Trophoblast cell (in vitro differentiated cells and primary cell): Measurements from ENCODE around the gene PPP2R5E.

Experiments used
- DNase-seq, 2 donors: peaks; one replicate each; pipeline ENCODE4 v3.0.0-alpha.2; 2016
- H2AFZ ChIP-seq: 2 replicates; pipeline ENCODE4 v1.6.1; 2013; ENCODE audit warnings: low read length, moderate library complexity, mild to moderate bottlenecking; ENCODE audit not compliant: insufficient read depth, poor library complexity
- H2AK5ac ChIP-seq: 2 replicates; pipeline ENCODE4 v1.6.1; 2013; ENCODE audit warnings: mild to moderate bottlenecking, low read length
- H2BK120ac ChIP-seq: 2 replicates; pipeline ENCODE4 v1.6.1; 2013; ENCODE audit warnings: low read length, mild to moderate bottlenecking, moderate library complexity; ENCODE audit not compliant: insufficient read depth, poor library complexity
- H2BK12ac ChIP-seq: 2 replicates; pipeline ENCODE4 v1.6.1; 2013; ENCODE audit warnings: mild to moderate bottlenecking, low read length, moderate library complexity
- H2BK5ac ChIP-seq: 2 replicates; pipeline ENCODE4 v1.6.1; 2013; ENCODE audit warnings: low read length, low read depth, moderate library complexity, mild to moderate bottlenecking; ENCODE audit not compliant: poor library complexity
- H3K14ac ChIP-seq: 2 replicates; pipeline ENCODE4 v1.6.1; 2013; ENCODE audit warnings: mild to moderate bottlenecking, low read length
- H3K18ac ChIP-seq: 2 replicates; pipeline ENCODE4 v1.6.1; 2013; ENCODE audit warnings: mild to moderate bottlenecking, low read length
- H3K23ac ChIP-seq: 2 replicates; pipeline ENCODE4 v1.6.1; 2013; ENCODE audit warnings: low read length
- H3K27ac ChIP-seq: 2 replicates; pipeline ENCODE4 v1.5.1; 2013; ENCODE audit warnings: low read depth, mild to moderate bottlenecking, inconsistent platforms, low read length, moderate library complexity
- H3K27me3 ChIP-seq: 2 replicates; pipeline ENCODE4 v1.6.1; 2013; ENCODE audit warnings: inconsistent platforms, mild to moderate bottlenecking, low read length, moderate library complexity; ENCODE audit not compliant: insufficient read depth
- H3K36me3 ChIP-seq, 2 experiments: 1 replicate in 1 of 2; 2 replicates in 1 of 2; pipeline ENCODE4 v1.6.1; 2013; ENCODE audit warnings: low read length in 2 of 2, mild to moderate bottlenecking in 2 of 2, moderate library complexity in 1 of 2; ENCODE audit not compliant: insufficient read depth in 2 of 2, control insufficient read depth in 1 of 2
- H3K4ac ChIP-seq: 2 replicates; pipeline ENCODE4 v1.6.1; 2013; ENCODE audit warnings: low read depth, mild to moderate bottlenecking, low read length, moderate library complexity
- H3K4me1 ChIP-seq, 2 experiments: 1 replicate in 1 of 2; 2 replicates in 1 of 2; pipeline ENCODE4 v1.6.1; 2013; ENCODE audit warnings: low read length in 2 of 2, mild to moderate bottlenecking in 2 of 2, moderate library complexity in 1 of 2; ENCODE audit not compliant: insufficient read depth in 2 of 2, control insufficient read depth in 1 of 2
- H3K4me2 ChIP-seq: 2 replicates; pipeline ENCODE4 v1.6.1; 2013; ENCODE audit warnings: inconsistent platforms, mild to moderate bottlenecking, low read length, moderate library complexity
- H3K4me3 ChIP-seq: 2 replicates; pipeline ENCODE4 v1.5.1; 2013; ENCODE audit warnings: mild to moderate bottlenecking, low read depth, low read length, inconsistent platforms
- H3K79me1 ChIP-seq: one replicate; pipeline ENCODE4 v1.6.1; 2013; ENCODE audit warnings: low read length
- H3K79me2 ChIP-seq: 2 replicates; pipeline ENCODE4 v1.6.1; 2013; ENCODE audit warnings: low read length, mild to moderate bottlenecking; ENCODE audit not compliant: control insufficient read depth, insufficient read depth, poor library complexity
- H3K9ac ChIP-seq: 2 replicates; pipeline ENCODE4 v1.6.1; 2013; ENCODE audit warnings: mild to moderate bottlenecking, low read length
- H3K9me3 ChIP-seq: 2 replicates; pipeline ENCODE4 v1.6.1; 2013; ENCODE audit warnings: low read depth, mild to moderate bottlenecking, control low read depth, inconsistent platforms, low read length; ENCODE audit not compliant: insufficient read depth
- H4K12ac ChIP-seq: 2 replicates; pipeline ENCODE4 v1.6.1; 2013; ENCODE audit warnings: low read depth, mild to moderate bottlenecking, low read length, moderate library complexity
- H4K8ac ChIP-seq: 2 replicates; pipeline ENCODE4 v1.6.1; 2013; ENCODE audit warnings: low read depth, mild to moderate bottlenecking, low read length, moderate library complexity
- H4K91ac ChIP-seq: one replicate; pipeline ENCODE4 v1.6.1; 2013; ENCODE audit warnings: low read depth, mild to moderate bottlenecking, low read length, moderate library complexity
- WGBS: extraction: QIAGEN DNeasy Blood & Tissue Kit; methylation state at CpG from one replicate; pipeline ENCODE4 v1.1.7; 2013; ENCODE audit warnings: missing lambda C conversion rate; ENCODE audit not compliant: insufficient read length, insufficient coverage; ENCODE audit errors: extremely low coverage; 5-methylcytosine and 5-hydroxymethylcytosine counted together

Gene PPP2R5E

GRCh38 chr14:63444588-63444987 is 98.6 kb downstream of the PPP2R5E start:
- Histone ChIP-seq H3K23ac (no peak overlapping the region), H4K91ac (no peak overlapping the region), H4K8ac (no peak overlapping the region), H3K4me2 (no peak overlapping the region), H3K79me1 (no peaks in the 10 kb centered on the region), H2AK5ac (no peak overlapping the region), H3K18ac (no peak overlapping the region), H2BK5ac (no peak overlapping the region), H3K27me3 (no peaks in the 10 kb centered on the region), H2AFZ (no peak overlapping the region), H4K12ac (no peak overlapping the region), H3K14ac (no peak overlapping the region), H3K9ac (no peak overlapping the region), H3K36me3 (no peaks in the 10 kb centered on the region), H3K79me2 (peaks cover 3% of the 10 kb centered on the region), H3K9me3 (no peaks in the 10 kb centered on the region), H2BK12ac (no peak overlapping the region), H2BK120ac (no peak overlapping the region), H3K27ac (no peak overlapping the region), H3K4ac (no peak overlapping the region), H3K4me1 (peaks cover 3 to 4% of the 10 kb centered on the region in 2 experiments), H3K4me3 (no peak overlapping the region)
- DNase-seq: no peak
- no CpG with 5 or more reads among the region's 1 CpG for WGBS

- no peak overlapping the region for H2BK120ac ChIP-seq
- no peak overlapping the region for H4K8ac ChIP-seq
- no peaks in the 10 kb centered on the region for H3K36me3 ChIP-seq
- H3K9me3 ChIP-seq: no peaks in the 10 kb centered on the region
- H4K12ac ChIP-seq: no peak overlapping the region
- H3K27ac ChIP-seq: no peak overlapping the region
- no peak overlapping the region for H3K18ac ChIP-seq
- H3K14ac ChIP-seq: no peak overlapping the region
- peaks cover 3 to 4% of the 10 kb centered on the region in 2 experiments for H3K4me1 ChIP-seq
- H3K4ac ChIP-seq: peak overlapping the region; percentile 1
- no peak for DNase-seq
- H3K79me2 ChIP-seq: peaks cover 3% of the 10 kb centered on the region
- no peaks in the 10 kb centered on the region for H3K79me1 ChIP-seq
- no peak overlapping the region for H3K4me3 ChIP-seq
- H3K9ac ChIP-seq: no peak overlapping the region
- H3K27me3 ChIP-seq: no peaks in the 10 kb centered on the region
- H3K23ac ChIP-seq: no peak overlapping the region
- WGBS: 100% methylated on average over 1 of the region's 3 CpGs
- H2BK12ac ChIP-seq: no peak overlapping the region
- H3K4me2 ChIP-seq: no peak overlapping the region
- H2BK5ac ChIP-seq: no peak overlapping the region
- no peak overlapping the region for H2AK5ac ChIP-seq
- H2AFZ ChIP-seq: no peak overlapping the region
- no peak overlapping the region for H4K91ac ChIP-seq
Measured at GRCh38 chr14:63443988-63444387, 99.2 kb downstream of the PPP2R5E start.

- no peak overlapping the region for H4K12ac ChIP-seq
- WGBS: 100% methylated on average over 1 of the region's 3 CpGs
Measured at GRCh38 chr14:63443361-63443760, 99.8 kb downstream of the PPP2R5E start.

GRCh38 chr14:63438065-63438757 is 105.0 kb downstream of the PPP2R5E start:
- WGBS: no CpG with 5 or more reads among the region's 1 CpG
- H3K4ac ChIP-seq: no peak overlapping the region

More at GRCh38 chr14:63443361-63443760, 99.8 kb downstream of the PPP2R5E start:
- no peak overlapping the region for H3K23ac ChIP-seq
- H3K4ac ChIP-seq: peak overlapping the region; percentile 6
- H3K79me1 ChIP-seq: no peaks in the 10 kb centered on the region
- no peak overlapping the region for H2BK12ac ChIP-seq
- H3K79me2 ChIP-seq: peaks cover 3% of the 10 kb centered on the region
- no peak overlapping the region for H2AFZ ChIP-seq
- no peaks in the 10 kb centered on the region for H3K9me3 ChIP-seq
- no peak overlapping the region for H3K9ac ChIP-seq
- no peak overlapping the region for H3K4me2 ChIP-seq
- no peak overlapping the region for H3K27ac ChIP-seq
- H2BK120ac ChIP-seq: no peak overlapping the region
- no peak for DNase-seq
- H3K27me3 ChIP-seq: no peaks in the 10 kb centered on the region
- no peaks in the 10 kb centered on the region for H3K36me3 ChIP-seq
- H2AK5ac ChIP-seq: no peak overlapping the region
- no peak overlapping the region for H3K18ac ChIP-seq
- H2BK5ac ChIP-seq: no peak overlapping the region
- H4K8ac ChIP-seq: no peak overlapping the region
- H3K14ac ChIP-seq: no peak overlapping the region
- no peak overlapping the region for H3K4me3 ChIP-seq
- H3K4me1 ChIP-seq: peaks cover 3 to 4% of the 10 kb centered on the region in 2 experiments
- H4K91ac ChIP-seq: no peak overlapping the region

More at GRCh38 chr14:63438065-63438757, 105.0 kb downstream of the PPP2R5E start:
- peaks cover 4% of the 10 kb centered on the region for H3K79me1 ChIP-seq
- H4K8ac ChIP-seq: no peak overlapping the region
- H4K12ac ChIP-seq: no peak overlapping the region
- H4K91ac ChIP-seq: no peak overlapping the region
- H3K27ac ChIP-seq: peak overlapping the region; percentile 35
- peaks cover 4% of the 10 kb centered on the region for H3K79me2 ChIP-seq
- no peak overlapping the region for H3K23ac ChIP-seq
- H3K27me3 ChIP-seq: no peaks in the 10 kb centered on the region
- H3K9ac ChIP-seq: no peak overlapping the region
- no peaks in the 10 kb centered on the region for H3K9me3 ChIP-seq
- H2AFZ ChIP-seq: no peak overlapping the region
- no peak overlapping the region for H2BK120ac ChIP-seq
- no peaks in the 10 kb centered on the region for H3K36me3 ChIP-seq
- peaks cover 10 to 19% of the 10 kb centered on the region in 2 experiments for H3K4me1 ChIP-seq
- no peak overlapping the region for H3K4me3 ChIP-seq
- no peak overlapping the region for H3K14ac ChIP-seq
- no peak overlapping the region for H3K18ac ChIP-seq
- H2BK5ac ChIP-seq: no peak overlapping the region
- no peak overlapping the region for H2AK5ac ChIP-seq
- peak overlapping the region; percentile 58 for H3K4me2 ChIP-seq
- peak; percentile 92 to 94 for DNase-seq
- H2BK12ac ChIP-seq: no peak overlapping the region
